HS-27A (cell line): Measurements from ENCODE around the gene MROH2B.

Source experiments
- DNase-seq: peaks from one replicate; pipeline ENCODE4 v3.0.0-alpha.2; 2012; ENCODE audit warnings: low read depth, missing footprints

MROH2B gene

GRCh38 chr5:40972434-40972833 lies 98.7 kb downstream of the MROH2B start:
- DNase-seq: no peak

GRCh38 chr5:40962207-40962955 lies 108.8 kb downstream of the MROH2B start:
- DNase-seq: no peak

- DNase-seq: peak; percentile 77
Measured at GRCh38 chr5:40960037-40960436, 111.1 kb downstream of the MROH2B start.

- no peak for DNase-seq
Measured at GRCh38 chr5:40958811-40959210, 112.3 kb downstream of the MROH2B start.

- DNase-seq: no peak
Measured at GRCh38 chr5:40957048-40957447, 114.1 kb downstream of the MROH2B start.

GRCh38 chr5:40955313-40955712 lies 115.8 kb downstream of the MROH2B start:
- no peak for DNase-seq
